ENCODE results near the gene CCDC80.
"Not testable (repeated sequence)": the region's sequence is repeated elsewhere in the genome, so short reads cannot be mapped to it uniquely, and the experiment has no call there.

CCDC80 gene

GRCh38 chr3:112583105-112583504, 57.8 kb downstream of the CCDC80 start:
- DNase-seq (ENCODE audit: low spot score): no peak

- peak; percentile 34 for DNase-seq (ENCODE audit: low spot score)
Measured at GRCh38 chr3:112582244-112582874, 58.6 kb downstream of the CCDC80 start.

GRCh38 chr3:112579697-112580096, 61.2 kb downstream of the CCDC80 start:
- DNase-seq (ENCODE audit: low spot score): no peak

- DNase-seq (ENCODE audit: low spot score): no peak
Measured at GRCh38 chr3:112579232-112579631, 61.7 kb downstream of the CCDC80 start.

GRCh38 chr3:112572701-112573100, 68.2 kb downstream of the CCDC80 start:
- DNase-seq (ENCODE audit: low spot score): no peak

GRCh38 chr3:112569265-112569664, 71.7 kb downstream of the CCDC80 start:
- DNase-seq (ENCODE audit: low spot score): no peak

- DNase-seq (ENCODE audit: low spot score): no peak
Measured at GRCh38 chr3:112568642-112569041, 72.3 kb downstream of the CCDC80 start.

GRCh38 chr3:112564940-112565305, 76.0 kb downstream of the CCDC80 start:
- DNase-seq (ENCODE audit: low spot score): no peak

- DNase-seq (ENCODE audit: low spot score): not testable (repeated sequence)
Measured at GRCh38 chr3:112564247-112564939, 76.5 kb downstream of the CCDC80 start.

- DNase-seq (ENCODE audit: low spot score): peak; percentile 98
Measured at GRCh38 chr3:112561734-112562529, 79.0 kb downstream of the CCDC80 start, which contains the start of the genes ATG3 and SLC35A5. TSS of gene ATG3 (minus strand) at chr3:112561962. CDS start at chr3:112561528, 434 bp downstream. TSS of gene SLC35A5 (plus strand) at chr3:112562045. CDS start at chr3:112563404, 1,359 bp downstream.

GRCh38 chr3:112561484-112561733, 79.5 kb downstream of the CCDC80 start:
- DNase-seq (ENCODE audit: low spot score): no peak

GRCh38 chr3:112560721-112561483, 80.0 kb downstream of the CCDC80 start:
- peak; percentile 71 for DNase-seq (ENCODE audit: low spot score)

- DNase-seq (ENCODE audit: low spot score): no peak
Measured at GRCh38 chr3:112560307-112560706, 80.6 kb downstream of the CCDC80 start.

GRCh38 chr3:112557976-112558375, 83.0 kb downstream of the CCDC80 start:
- no peak for DNase-seq (ENCODE audit: low spot score)

GRCh38 chr3:112555535-112556170, 85.3 kb downstream of the CCDC80 start:
- no peak for DNase-seq (ENCODE audit: low spot score)

GRCh38 chr3:112550859-112551258, 90.1 kb downstream of the CCDC80 start:
- no peak for DNase-seq (ENCODE audit: low spot score)

Data from LoVo (cell line).